GM23248 (cell line): ENCODE measurements around the gene TEAD4. TPM values are rescaled to one million over a fixed set of nuclear protein-coding genes. Genes with fewer than 3 reads are reported as not detected.

Experiments
- DNase-seq: peaks from one replicate; pipeline ENCODE4 v3.0.0-alpha.2; 2015
- H2AFZ ChIP-seq: fragments of 200-600 bp; sonication (generic); 2 replicates; pipeline ENCODE4 v1.6.1; 2016; ENCODE audit warnings: antibody characterized with exemption
- H3F3A ChIP-seq: fragments of 200-600 bp; sonication (generic); 2 replicates; pipeline ENCODE4 v1.6.1; 2016; ENCODE audit warnings: mild to moderate bottlenecking, antibody characterized with exemption, mixed run types; ENCODE audit not compliant: insufficient read depth
- H3K27ac ChIP-seq: fragments of 200-600 bp; sonication (generic); 2 replicates; pipeline ENCODE4 v1.5.1; 2016; ENCODE audit warnings: mild to moderate bottlenecking
- H3K27me3 ChIP-seq: fragments of 200-600 bp; sonication (generic); replicated peaks from 2 replicates; pipeline ENCODE4 v1.6.1; 2016; ENCODE audit warnings: mild to moderate bottlenecking; ENCODE audit not compliant: insufficient read depth
- H3K36me3 ChIP-seq: fragments of 200-600 bp; sonication (generic); 2 replicates; pipeline ENCODE4 v1.6.1; 2016; ENCODE audit warnings: low read depth, mild to moderate bottlenecking
- H3K4me1 ChIP-seq: fragments of 200-600 bp; sonication (generic); 2 replicates; pipeline ENCODE4 v1.6.1; 2016; ENCODE audit warnings: mild to moderate bottlenecking; ENCODE audit not compliant: insufficient read depth
- H3K4me2 ChIP-seq: fragments of 200-600 bp; sonication (generic); one replicate; pipeline ENCODE4 v1.6.1; 2016; ENCODE audit warnings: mild to moderate bottlenecking; ENCODE audit not compliant: unreplicated experiment
- H3K4me3 ChIP-seq: fragments of 200-600 bp; sonication (generic); 2 replicates; pipeline ENCODE4 v1.5.1; 2016; ENCODE audit warnings: mild to moderate bottlenecking
- H3K79me2 ChIP-seq: fragments of 200-600 bp; sonication (generic); 2 replicates; pipeline ENCODE4 v1.6.1; 2016; ENCODE audit warnings: mild to moderate bottlenecking; ENCODE audit not compliant: insufficient read depth
- H3K9ac ChIP-seq: fragments of 200-600 bp; sonication (generic); 2 replicates; pipeline ENCODE4 v1.6.1; 2016; ENCODE audit warnings: mild to moderate bottlenecking
- H3K9me2 ChIP-seq: fragments of 200-600 bp; sonication (generic); 2 replicates; pipeline ENCODE4 v1.6.1; 2016; ENCODE audit warnings: mixed run types, mild to moderate bottlenecking, moderate library complexity; ENCODE audit not compliant: insufficient read depth
- H3K9me3 ChIP-seq: fragments of 200-600 bp; sonication (generic); one replicate; pipeline ENCODE4 v1.6.1; 2017; ENCODE audit warnings: low read depth
- H4K20me1 ChIP-seq: fragments of 200-600 bp; sonication (generic); 2 replicates; pipeline ENCODE4 v1.6.0; 2016; ENCODE audit not compliant: insufficient read depth
- EZH2 ChIP-seq: fragments of 200-600 bp; sonication (generic); IDR thresholded peaks from 2 replicates; pipeline ENCODE4 v1.6.1; 2018; ENCODE audit warnings: antibody characterized with exemption, mild to moderate bottlenecking; ENCODE audit not compliant: insufficient read depth, poor library complexity, severe bottlenecking
- EZH2phosphoT487 ChIP-seq: fragments of 200-600 bp; sonication (generic); IDR thresholded peaks from 2 replicates; pipeline ENCODE4 v1.6.1; 2018; ENCODE audit warnings: antibody characterized with exemption, moderate library complexity, mild to moderate bottlenecking, low read depth; ENCODE audit not compliant: insufficient read depth
- WGBS, 2 experiments: methylation state at CpG; one replicate each; pipeline ENCODE4 v1.1.6; 2015 to 2017; ENCODE audit warnings: low lambda C conversion rate in 2 of 2, low coverage in 1 of 2; ENCODE audit errors: missing lambda C conversion rate in 2 of 2; 5-methylcytosine and 5-hydroxymethylcytosine counted together
- in situ Hi-C: fragments of 300-500 bp; cut with MboI; formaldehyde crosslinking; loops from 2 replicates; pipeline ENCODE4 v1.15.0; 2020
- polyA plus RNA-seq: library from polyadenylated mRNA; unstranded; fragments of >200 nt; fragmentation: Nextera tagmentation; extraction: Ambion mirVana; gene quantifications from 2 replicates; pipeline ENCODE4 v1.2.1, GENCODE V29; 2016
- total RNA-seq: library from RNA; depleted of rRNA; stranded (reverse); fragments of >200 nt; shearing (Covaris generic); gene quantifications from 2 replicates; pipeline ENCODE4 v1.2.3, GENCODE V29; 2014

The TEAD4 gene
- total and polyA plus RNA-seq, 2 experiments from 2014 or later = 13.6 to 13.8 TPM

DNA sequence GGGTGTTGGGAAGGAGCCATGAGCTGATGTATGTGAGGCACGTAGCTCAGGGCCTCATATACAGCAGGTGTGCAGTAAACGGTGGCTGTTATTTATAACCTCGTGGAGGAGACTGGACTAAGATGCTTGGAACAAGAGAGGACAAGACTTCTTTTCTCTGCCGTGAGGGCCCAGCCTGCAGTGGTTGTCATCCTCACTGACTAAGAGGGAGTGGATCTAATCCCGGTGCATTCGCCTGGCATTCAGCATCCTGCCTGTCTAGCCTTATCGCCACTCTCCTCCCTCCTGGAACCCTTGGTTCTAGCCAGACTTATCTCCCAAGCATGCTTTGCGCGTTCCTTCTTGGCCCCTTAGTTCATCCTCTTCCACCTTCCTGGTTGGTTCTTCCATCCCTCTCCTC lies 121.9 kb downstream of the TEAD4 start:
- no peak overlapping the region for H3K4me2 ChIP-seq
- H3K27me3 ChIP-seq = no peaks in the 10 kb centered on the region
- H3K27ac ChIP-seq = no peak overlapping the region
- no peak for DNase-seq
- in situ Hi-C loops = no loop called here
- H2AFZ ChIP-seq = no peak overlapping the region
- H4K20me1 ChIP-seq = no peaks in the 10 kb centered on the region
- no peak overlapping the region for H3K9ac ChIP-seq
- H3K9me3 ChIP-seq = no peaks in the 10 kb centered on the region
- H3K79me2 ChIP-seq = no peaks in the 10 kb centered on the region; the same call in 1 of the 2 replicates
- no peaks in the 10 kb centered on the region for H3F3A ChIP-seq
- no peaks in the 10 kb centered on the region for H3K9me2 ChIP-seq
- no peak overlapping the region for H3K4me3 ChIP-seq
- H3K36me3 ChIP-seq = no peaks in the 10 kb centered on the region
- H3K4me1 ChIP-seq = peaks cover 4% of the 10 kb centered on the region; the same call in 1 of the 2 replicates
- TF ChIP-seq EZH2 (no peak), EZH2phosphoT487 (no peak)
- WGBS, 2 experiments = 95 to 99% methylated on average over 9 of the region's 9 CpGs

DNA sequence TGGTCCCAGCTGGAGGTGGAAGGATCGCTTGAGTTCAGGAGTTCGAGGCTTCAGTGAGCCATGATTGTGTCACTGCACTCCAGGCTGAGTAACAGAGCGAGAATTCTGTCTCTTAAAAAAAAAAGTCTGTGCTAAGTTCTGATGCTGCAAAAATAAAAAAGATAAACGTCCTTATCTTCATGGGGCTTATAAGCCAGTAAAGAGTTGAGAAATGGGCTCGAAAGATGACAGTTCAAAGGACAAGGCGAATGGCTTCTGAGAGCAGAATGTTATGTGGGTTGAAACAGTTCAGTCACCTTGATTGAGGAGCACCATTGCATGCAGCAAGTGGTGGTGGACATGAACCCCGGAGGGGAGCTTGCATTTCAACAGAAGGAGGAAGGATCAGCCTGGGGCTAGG lies 122.7 kb downstream of the TEAD4 start:
- in situ Hi-C loops = no loop called here
- DNase-seq = peak; percentile 15
- no peaks in the 10 kb centered on the region for H3F3A ChIP-seq
- no peak for TF ChIP-seq EZH2
- no peak for TF ChIP-seq EZH2phosphoT487
- no peaks in the 10 kb centered on the region for H3K9me3 ChIP-seq
- H3K4me1 ChIP-seq = peaks cover 4% of the 10 kb centered on the region; the same call in 1 of the 2 replicates
- no peak overlapping the region for H3K4me2 ChIP-seq
- H3K27me3 ChIP-seq = no peaks in the 10 kb centered on the region
- H3K9ac ChIP-seq = no peak overlapping the region
- H3K9me2 ChIP-seq = no peaks in the 10 kb centered on the region
- H3K27ac ChIP-seq = no peak overlapping the region
- no peaks in the 10 kb centered on the region for H4K20me1 ChIP-seq
- H3K79me2 ChIP-seq = no peaks in the 10 kb centered on the region; the same call in 1 of the 2 replicates
- H3K36me3 ChIP-seq = no peaks in the 10 kb centered on the region
- WGBS, 2 experiments = 59 to 62% methylated on average over 7 of the region's 7 CpGs
- no peak overlapping the region for H2AFZ ChIP-seq
- H3K4me3 ChIP-seq = no peak overlapping the region

DNA sequence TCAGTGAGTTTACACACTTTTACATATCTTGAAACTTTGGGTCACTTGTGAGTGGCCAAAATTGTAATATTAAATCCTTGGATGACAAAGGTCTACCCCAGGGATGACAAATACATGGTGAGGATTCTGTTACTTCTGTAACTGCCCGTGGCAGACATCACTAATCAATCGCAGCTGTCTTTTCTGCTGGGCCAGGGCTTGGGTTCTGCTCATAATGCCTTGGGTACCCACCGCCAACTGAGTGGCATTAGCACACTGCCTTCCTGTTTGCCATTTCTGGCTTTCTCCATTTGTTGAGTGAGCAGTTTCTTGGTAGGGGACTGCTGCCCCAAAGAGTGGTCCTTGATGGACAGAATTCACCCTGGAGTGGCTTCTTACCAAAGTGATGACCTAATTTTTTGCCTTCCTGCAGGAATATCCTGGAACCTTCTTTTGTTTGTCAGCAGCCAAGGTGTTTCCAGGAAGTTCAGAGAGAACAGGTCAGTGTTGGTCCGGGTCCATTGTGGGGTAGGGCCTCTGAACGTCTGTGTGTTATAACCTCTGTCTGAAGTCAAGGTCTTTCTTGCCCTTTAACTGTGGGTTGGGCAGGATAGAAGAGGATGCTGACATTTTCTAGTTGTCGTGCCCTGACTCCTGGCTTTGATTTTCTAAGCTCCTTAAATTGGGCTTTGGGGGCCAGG lies 124.2 kb downstream of the TEAD4 start:
- Histone ChIP-seq H3K9ac (no peak overlapping the region), H4K20me1 (no peaks in the 10 kb centered on the region), H3K27me3 (no peaks in the 10 kb centered on the region), H3K4me3 (no peak overlapping the region), H3K9me2 (no peaks in the 10 kb centered on the region), H3K4me1 (peaks cover under 1% of the 10 kb centered on the region; the same call in 1 of the 2 replicates), H3K4me2 (no peak overlapping the region), H3F3A (no peaks in the 10 kb centered on the region), H3K79me2 (no peaks in the 10 kb centered on the region; the same call in 1 of the 2 replicates), H3K9me3 (no peaks in the 10 kb centered on the region), H3K27ac (no peak overlapping the region), H2AFZ (no peak overlapping the region), H3K36me3 (no peaks in the 10 kb centered on the region)
- DNase-seq = no peak
- TF ChIP-seq EZH2phosphoT487 (no peak), EZH2 (no peak)
- 62 to 65% methylated on average over 6 of the region's 6 CpGs for WGBS, 2 experiments
- in situ Hi-C loops = no loop called here

DNA sequence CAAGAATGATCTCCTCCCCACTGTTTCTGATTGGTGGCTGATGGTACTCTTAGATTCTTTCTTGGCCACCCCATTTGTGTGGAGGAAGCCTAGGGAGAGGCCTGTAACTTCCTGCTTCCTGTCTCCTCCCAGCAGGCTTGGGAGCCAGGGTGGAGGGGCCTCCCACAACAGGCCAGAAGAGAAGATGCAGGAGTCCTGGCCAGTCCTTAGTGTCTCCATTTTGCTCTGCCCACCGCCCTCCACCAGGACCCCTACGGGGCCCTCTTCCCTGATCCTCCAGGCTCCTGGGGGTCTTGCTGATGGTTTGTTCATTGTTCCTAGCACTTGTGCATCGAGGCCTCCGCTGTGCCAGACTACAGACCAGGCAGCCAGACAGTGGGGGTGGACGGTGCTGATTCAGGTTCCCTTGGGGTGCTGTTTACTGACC lies 124.7 kb downstream of the TEAD4 start:
- Histone ChIP-seq H4K20me1 (no peaks in the 10 kb centered on the region), H2AFZ (no peak overlapping the region), H3K9ac (no peak overlapping the region), H3K4me3 (no peak overlapping the region), H3K9me2 (no peaks in the 10 kb centered on the region), H3K27me3 (no peaks in the 10 kb centered on the region), H3K4me2 (no peak overlapping the region), H3K9me3 (no peaks in the 10 kb centered on the region), H3K27ac (no peak overlapping the region), H3K79me2 (no peaks in the 10 kb centered on the region), H3F3A (no peaks in the 10 kb centered on the region), H3K4me1 (no peaks in the 10 kb centered on the region), H3K36me3 (no peaks in the 10 kb centered on the region)
- no peak for DNase-seq
- no peak for TF ChIP-seq EZH2phosphoT487
- no peak for TF ChIP-seq EZH2
- 83 to 92% methylated on average over 5 of the region's 5 CpGs for WGBS, 2 experiments
- in situ Hi-C loops = no loop called here
